CD4-positive, alpha-beta T cell treated with Interleukin-6 for 4 hours (primary cell): ENCODE measurements around the gene ZBTB46.
"Not testable (repeated sequence)": the region's sequence is repeated elsewhere in the genome, so short reads cannot be mapped to it uniquely, and the experiment has no call there.

Experiments
- DNase-seq: peaks from one replicate; pipeline ENCODE4 v3.0.0-alpha.2; 2020; ENCODE audit warnings: mixed read lengths

The ZBTB46 gene

DNA sequence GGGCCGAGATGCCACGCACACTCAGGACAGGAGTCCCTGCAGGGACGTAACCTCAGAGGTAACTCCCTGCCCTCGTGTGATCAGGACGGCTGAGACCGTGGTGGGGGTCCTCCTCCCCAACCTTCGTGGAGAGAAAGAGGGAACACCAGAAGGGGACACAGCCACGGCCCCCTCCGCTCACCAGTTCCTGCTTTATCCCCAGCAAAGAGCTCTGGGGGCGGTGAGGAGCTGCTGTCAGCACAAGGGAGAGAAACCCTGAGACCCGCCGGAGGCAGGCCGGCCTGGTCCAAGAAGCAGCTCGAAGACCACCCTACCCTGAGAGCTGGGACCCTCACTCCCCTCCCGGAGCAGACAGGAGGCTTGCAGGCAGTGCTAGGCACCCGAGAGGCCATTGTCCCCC lies 47.1 kb downstream of the ZBTB46 start:
- no peak for DNase-seq

GRCh38 chr20:63782521-63782971 lies 48.5 kb downstream of the ZBTB46 start:
- DNase-seq = peak; percentile 33

DNA sequence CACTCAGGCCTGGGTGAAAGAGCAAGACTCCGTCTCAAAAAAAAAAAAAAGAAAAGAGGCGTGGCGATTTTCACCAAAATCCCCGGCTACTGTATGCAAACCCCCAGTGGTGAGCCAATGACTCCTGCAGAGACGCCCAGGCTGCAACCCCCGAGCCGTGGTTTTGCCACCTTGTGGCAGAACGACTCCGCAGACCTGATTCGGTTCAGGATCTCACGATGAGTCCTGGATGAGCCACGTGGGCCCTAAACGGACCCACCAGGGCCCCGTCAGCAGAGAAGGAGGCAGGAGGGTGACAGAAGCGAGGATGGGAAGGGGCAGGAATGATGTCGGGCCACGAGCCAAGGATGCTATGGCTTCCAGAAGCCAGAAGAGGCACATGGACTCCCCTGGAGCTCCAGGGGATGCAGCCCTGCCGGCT lies 49.0 kb downstream of the ZBTB46 start:
- peak; percentile 85 for DNase-seq

- no peak for DNase-seq
These were observed 49.9 kb downstream of the ZBTB46 start for GRCh38 chr20:63781181-63781580.

- DNase-seq = no peak
These were observed 52.2 kb downstream of the ZBTB46 start for GRCh38 chr20:63778857-63779256.

- DNase-seq = no peak
These were observed 52.9 kb downstream of the ZBTB46 start for GRCh38 chr20:63778034-63778752.

- DNase-seq = no peak
These were observed 53.5 kb downstream of the ZBTB46 start for GRCh38 chr20:63777614-63778013.

- DNase-seq = not testable (repeated sequence)
These were observed 54.2 kb downstream of the ZBTB46 start for GRCh38 chr20:63776875-63777274.

DNA sequence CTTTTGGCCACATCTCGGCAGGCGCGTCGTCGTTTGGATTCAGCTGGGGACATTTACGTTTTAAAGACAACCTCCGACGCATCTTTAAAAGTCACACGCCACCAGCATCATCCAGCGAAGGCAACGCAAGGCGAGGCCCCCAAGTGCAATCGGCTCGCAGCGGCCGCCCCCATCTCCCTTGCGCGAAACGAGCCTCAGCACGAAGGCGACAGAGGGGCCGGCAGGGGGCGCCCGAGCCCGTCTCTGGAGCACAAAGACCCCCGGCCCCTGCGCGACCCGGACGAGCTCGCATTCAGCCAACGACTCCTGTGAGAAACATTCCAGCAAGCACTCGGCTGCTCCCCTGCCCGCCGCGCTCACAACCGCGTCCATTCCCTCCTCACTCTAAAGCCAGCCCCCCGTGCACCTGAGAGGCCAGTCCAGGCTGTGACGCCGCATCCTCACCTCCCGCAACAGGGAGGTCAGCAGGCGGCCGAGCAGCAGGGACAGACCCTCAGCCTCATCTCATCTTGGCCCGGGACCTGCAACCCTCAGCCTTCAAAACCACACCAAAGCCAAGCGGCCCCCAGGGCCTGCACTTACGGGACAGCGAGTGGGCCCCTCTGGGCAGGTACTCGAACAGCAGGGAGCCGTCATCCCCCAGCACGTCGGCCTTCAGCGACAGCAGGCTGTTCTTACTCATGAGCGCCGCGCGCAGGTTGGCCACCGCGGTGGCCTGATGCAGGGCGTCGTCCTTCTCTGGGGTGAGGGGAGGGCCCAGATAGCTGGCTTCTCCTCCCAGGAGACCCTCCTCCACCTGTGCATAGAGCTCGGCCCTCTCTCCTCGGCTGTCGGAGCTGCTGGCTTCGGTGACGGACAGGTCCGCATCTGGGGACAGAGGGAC lies 55.7 kb downstream of the ZBTB46 start:
- DNase-seq = peak; percentile 59

GRCh38 chr20:63774306-63774705 lies 56.8 kb downstream of the ZBTB46 start:
- DNase-seq = no peak

DNA sequence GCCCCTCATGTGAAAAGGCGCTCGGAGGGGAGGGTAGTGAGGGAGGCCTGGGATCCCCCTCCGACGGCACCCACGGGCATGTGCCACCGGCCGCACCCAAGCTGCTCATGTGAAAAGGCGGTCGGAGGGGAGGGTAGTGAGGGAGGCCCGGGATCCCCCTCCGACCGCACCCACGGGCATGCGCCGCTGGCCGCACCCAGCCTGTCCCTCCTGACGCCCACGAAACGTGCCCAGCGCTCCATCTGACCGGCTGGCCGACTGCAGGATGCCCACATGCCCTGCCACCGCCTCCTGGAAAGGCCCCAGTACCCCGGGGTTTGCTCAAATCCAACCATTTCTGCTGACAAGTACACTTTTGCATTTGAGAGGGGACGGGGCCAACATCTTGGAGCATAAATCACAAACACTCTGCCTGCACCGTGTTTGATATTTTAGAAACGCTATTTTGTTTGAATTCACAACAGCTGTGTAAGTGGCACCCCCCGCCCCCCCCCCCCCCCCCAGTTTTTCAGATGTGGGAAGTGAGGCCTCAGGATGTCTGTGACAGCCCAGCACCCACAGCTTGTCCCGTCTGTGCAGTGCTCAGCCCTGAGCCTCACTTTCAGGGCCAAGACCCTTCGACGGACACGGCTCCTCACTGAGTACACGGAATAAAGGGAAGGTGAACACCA lies 57.4 kb downstream of the ZBTB46 start:
- no peak for DNase-seq

GRCh38 chr20:63772781-63773518 lies 58.1 kb downstream of the ZBTB46 start:
- DNase-seq = no peak

GRCh38 chr20:63771046-63771707 lies 59.9 kb downstream of the ZBTB46 start:
- DNase-seq = no peak

- no peak for DNase-seq
These were observed 61.1 kb downstream of the ZBTB46 start for GRCh38 chr20:63769891-63770474.

DNA sequence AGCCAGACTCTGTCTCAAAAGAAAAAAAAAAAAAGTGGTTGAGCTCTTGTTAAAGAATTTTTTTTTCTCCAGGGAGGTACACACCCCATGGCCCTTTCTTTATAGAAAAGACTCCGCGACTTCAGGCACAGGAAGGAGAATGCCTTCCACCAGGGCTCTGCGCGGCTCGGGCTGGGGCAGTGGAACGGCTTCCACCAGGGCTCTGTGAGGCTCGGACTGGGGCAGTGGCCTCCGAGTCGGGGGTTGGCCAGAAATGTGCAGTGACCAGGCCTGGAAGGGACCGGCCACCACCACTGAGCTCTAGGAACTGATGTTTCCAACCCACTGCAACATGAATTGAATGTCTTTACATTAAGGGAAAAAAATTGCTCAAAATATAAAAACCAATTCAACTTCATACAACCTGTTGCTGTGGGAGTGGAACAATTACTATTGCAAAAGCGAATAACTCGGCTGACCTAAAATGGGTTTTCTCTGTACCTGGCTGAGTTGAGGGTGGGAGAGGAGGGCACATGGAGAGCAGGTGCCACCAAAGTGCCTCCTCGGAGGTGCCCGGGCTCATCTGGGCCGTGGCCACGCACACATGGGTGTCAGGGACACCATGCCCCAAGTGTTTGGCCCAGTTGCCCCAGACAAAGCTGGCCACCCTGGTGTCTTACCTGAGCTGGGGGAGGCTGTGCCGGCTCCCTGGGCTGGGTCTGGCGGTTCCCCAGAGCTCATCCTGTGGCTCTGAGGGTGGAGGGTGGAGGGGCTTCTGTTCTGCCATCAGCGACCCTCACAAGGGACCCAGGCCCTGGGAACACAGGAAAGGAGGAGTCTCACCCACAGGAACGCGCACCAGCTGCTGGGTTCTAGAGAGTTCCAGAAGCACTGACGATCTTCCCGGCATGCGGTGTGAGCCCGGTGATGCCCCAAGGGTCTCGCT lies 62.2 kb downstream of the ZBTB46 start:
- no peak for DNase-seq

- no peak for DNase-seq
These were observed 63.2 kb downstream of the ZBTB46 start for GRCh38 chr20:63767886-63768285.

DNA sequence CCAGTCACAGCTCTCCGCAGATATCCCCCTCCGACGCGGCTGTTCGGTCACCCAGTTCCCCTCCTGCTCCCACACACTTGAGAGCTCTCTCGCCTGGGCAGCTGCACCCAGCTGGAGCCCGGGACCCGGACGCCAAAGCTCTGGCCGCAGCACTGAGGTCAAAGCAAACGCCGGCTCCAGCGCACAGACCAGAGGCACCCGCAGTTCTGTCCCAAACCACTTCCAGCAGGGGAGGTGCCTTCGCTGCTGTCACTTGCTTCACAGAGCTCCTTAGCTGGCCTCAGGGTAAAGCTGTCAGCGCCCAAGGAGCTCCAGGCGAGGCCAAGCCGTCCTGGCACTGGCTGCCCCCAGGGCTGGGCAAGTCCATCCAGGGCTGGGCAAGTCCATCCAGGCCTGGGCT lies 63.6 kb downstream of the ZBTB46 start:
- no peak for DNase-seq

DNA sequence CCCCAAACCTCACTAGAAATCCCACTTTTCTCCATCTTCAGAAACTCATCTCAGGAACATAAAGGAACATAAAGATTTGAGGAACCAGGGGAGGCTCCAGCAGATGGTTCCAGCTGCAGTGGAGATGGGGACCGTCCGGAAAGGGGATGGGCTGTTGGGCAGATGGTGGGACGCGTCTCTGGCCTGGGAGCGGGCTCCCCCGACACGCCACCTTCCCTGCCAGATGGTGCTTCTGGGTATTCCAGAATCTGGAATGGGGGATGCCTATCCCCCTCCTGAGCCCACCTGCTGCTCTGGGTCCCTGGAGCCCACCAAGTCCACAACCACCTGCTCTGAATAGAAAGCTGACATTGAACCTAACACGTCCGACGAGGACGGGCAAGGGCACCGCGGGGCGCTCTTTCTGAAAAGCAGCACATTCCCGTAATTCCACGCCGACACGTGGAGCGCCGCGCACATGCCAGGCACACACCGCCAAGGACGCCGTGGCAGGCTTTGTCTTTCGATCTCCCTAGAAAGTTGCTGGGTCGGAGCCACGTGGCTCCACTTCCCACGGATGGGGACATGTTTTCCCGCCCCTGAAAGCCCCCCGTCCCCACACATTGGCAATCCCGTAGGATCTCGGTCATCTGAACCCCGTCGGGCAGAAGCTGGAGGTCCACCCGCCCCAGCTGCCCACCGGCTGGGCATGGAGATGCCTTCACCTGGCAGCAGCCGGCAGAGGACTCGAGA lies 64.2 kb downstream of the ZBTB46 start:
- DNase-seq = no peak

- no peak for DNase-seq
These were observed 65.2 kb downstream of the ZBTB46 start for GRCh38 chr20:63765902-63766301.
